Stimulated activated naive B cell treated with anti-CD40 and anti-IgM and Interleukin-4, amounts not matched to agents 10 μg/mL and 1 μg/mL and 100 μg/mL, for 72 hours (primary cell): ENCODE measurements around the gene SYTL1.
A peak's percentile ranks its signal among the peaks of the same experiment; 100 is the strongest.

Source experiments
- ATAC-seq, 2 donors: fragments of 150-1000 bp; cut with Tn5 transposase; replicated peaks; 2 replicates each; pipeline ENCODE4 v1.10.0; 2021; ENCODE audit warnings: moderate library complexity in 1 of 2
- DNase-seq: peaks from one replicate; pipeline ENCODE4 v3.0.0; 2021
- H3K27ac Mint-ChIP-seq: one replicate; pipeline ENCODE4 v1.8.0; 2022; ENCODE audit warnings: mild to moderate bottlenecking, mixed read lengths
- H3K27me3 Mint-ChIP-seq, 2 donors: one replicate each; pipeline ENCODE4 v1.8.0; 2022; ENCODE audit warnings: mixed read lengths in 2 of 2
- H3K36me3 Mint-ChIP-seq, 2 donors: one replicate each; pipeline ENCODE4 v1.8.0; 2022; ENCODE audit warnings: mixed read lengths in 2 of 2, mild to moderate bottlenecking in 1 of 2
- H3K4me1 Mint-ChIP-seq, 2 donors: one replicate each; pipeline ENCODE4 v1.8.0; 2022; ENCODE audit warnings: mixed read lengths in 2 of 2, mild to moderate bottlenecking in 1 of 2
- H3K4me3 Mint-ChIP-seq, 2 donors: one replicate each; pipeline ENCODE4 v1.8.0; 2022; ENCODE audit warnings: mild to moderate bottlenecking in 2 of 2, mixed read lengths in 2 of 2, moderate library complexity in 1 of 2
- H3K9me3 Mint-ChIP-seq, 2 donors: one replicate each; pipeline ENCODE4 v1.8.0; 2022; ENCODE audit warnings: mixed read lengths in 2 of 2, mild to moderate bottlenecking in 1 of 2

Gene SYTL1

DNA sequence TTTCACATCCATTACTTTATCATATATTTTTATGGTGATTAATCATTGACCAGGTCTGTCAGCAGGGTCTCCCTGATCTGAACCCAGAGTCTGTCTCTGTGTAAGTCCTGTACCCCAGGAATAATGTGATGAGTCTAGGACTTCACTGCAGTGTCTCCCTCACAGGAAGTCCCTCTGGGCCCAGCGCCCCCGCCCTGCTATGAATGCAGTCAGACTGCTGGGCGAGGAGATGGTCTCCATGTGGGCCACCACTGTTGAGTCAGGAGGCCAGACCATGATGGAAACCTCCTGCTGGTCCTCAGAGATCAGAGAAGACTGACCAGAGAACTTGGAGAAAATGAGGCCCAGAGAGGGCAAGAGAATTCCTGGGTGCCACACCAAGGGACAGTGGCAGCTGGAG, 10.4 kb upstream of the SYTL1 start:
- H3K36me3 Mint-ChIP-seq = peaks cover 46 to 60% of the 10 kb centered on the region in 2 donors
- no peak overlapping the region for H3K4me3 Mint-ChIP-seq
- H3K27ac Mint-ChIP-seq = no peak overlapping the region
- H3K4me1 Mint-ChIP-seq = peaks cover 30 to 54% of the 10 kb centered on the region in 2 donors
- no peaks in the 10 kb centered on the region for H3K9me3 Mint-ChIP-seq
- no peak for ATAC-seq
- no peaks in the 10 kb centered on the region for H3K27me3 Mint-ChIP-seq
- DNase-seq = no peak

DNA sequence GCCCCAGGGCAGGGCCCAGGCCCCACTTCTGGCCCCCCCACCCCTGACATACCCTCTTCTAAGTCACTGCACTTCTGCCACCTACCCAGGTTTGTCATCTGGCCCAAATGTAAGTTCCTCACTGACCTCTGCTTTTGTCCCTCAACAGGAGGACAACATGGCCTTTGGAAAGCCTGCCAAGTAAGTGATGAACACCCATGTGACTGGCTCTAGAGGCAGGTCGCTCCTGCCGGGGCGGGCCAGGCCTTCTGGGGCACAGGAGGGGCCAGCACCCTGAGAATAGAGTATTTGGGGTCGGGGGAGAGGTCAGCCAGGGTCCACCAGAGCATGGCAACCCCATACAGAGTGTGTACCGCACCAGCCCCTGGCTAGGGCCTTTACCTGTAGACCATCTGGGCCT, 9.9 kb upstream of the SYTL1 start:
- H3K9me3 Mint-ChIP-seq = no peaks in the 10 kb centered on the region
- no peak overlapping the region for H3K4me3 Mint-ChIP-seq
- no peak for ATAC-seq
- H3K4me1 Mint-ChIP-seq = peaks cover 30 to 50% of the 10 kb centered on the region in 2 donors
- H3K36me3 Mint-ChIP-seq = peaks cover 50 to 65% of the 10 kb centered on the region in 2 donors
- H3K27me3 Mint-ChIP-seq = no peaks in the 10 kb centered on the region
- H3K27ac Mint-ChIP-seq = peak overlapping the region; percentile 62
- DNase-seq = no peak

- no peaks in the 10 kb centered on the region for H3K9me3 Mint-ChIP-seq
- no peak for DNase-seq
- H3K4me3 Mint-ChIP-seq = no peak overlapping the region
- peaks cover 50 to 67% of the 10 kb centered on the region in 2 donors for H3K36me3 Mint-ChIP-seq
- peak overlapping the region; percentile 62 for H3K27ac Mint-ChIP-seq
- H3K4me1 Mint-ChIP-seq = peaks cover 30 to 47% of the 10 kb centered on the region in 2 donors
- H3K27me3 Mint-ChIP-seq = no peaks in the 10 kb centered on the region
- ATAC-seq = peak; percentile 84 to 91
Observed at GRCh38 chr1:27332536-27333281, 9.1 kb upstream of the SYTL1 start.

DNA sequence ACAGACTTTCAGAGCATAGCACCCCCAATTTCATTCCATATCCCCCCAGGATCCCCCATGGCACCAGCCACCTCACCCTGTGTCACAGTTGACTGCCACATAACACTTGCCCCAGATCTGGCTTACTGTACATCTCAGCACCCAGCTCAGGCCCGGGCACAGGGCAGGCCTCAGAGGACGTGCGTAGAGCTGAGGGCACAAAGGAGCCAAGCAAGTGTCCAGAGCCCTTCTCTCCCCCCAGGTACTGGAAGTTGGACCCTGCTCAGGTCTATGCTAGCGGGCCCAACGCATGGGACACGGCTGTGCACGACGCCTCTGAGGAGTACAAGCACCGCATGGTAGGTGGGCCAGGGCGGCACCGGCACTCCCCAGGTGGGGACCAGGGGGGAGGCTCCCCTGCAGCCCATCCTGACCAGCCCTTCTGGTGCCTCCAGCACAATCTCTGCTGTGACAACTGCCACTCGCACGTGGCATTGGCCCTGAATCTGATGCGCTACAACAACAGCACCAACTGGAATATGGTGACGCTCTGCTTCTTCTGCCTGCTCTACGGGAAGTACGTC, 8.0 kb upstream of the SYTL1 start:
- Mint-ChIP-seq H3K27ac (no peak overlapping the region), H3K27me3 (no peaks in the 10 kb centered on the region), H3K36me3 (peaks cover 50 to 64% of the 10 kb centered on the region in 2 donors), H3K9me3 (no peaks in the 10 kb centered on the region), H3K4me1 (peaks cover 22 to 37% of the 10 kb centered on the region in 2 donors), H3K4me3 (no peak overlapping the region)
- ATAC-seq = no peak
- DNase-seq = no peak

DNA sequence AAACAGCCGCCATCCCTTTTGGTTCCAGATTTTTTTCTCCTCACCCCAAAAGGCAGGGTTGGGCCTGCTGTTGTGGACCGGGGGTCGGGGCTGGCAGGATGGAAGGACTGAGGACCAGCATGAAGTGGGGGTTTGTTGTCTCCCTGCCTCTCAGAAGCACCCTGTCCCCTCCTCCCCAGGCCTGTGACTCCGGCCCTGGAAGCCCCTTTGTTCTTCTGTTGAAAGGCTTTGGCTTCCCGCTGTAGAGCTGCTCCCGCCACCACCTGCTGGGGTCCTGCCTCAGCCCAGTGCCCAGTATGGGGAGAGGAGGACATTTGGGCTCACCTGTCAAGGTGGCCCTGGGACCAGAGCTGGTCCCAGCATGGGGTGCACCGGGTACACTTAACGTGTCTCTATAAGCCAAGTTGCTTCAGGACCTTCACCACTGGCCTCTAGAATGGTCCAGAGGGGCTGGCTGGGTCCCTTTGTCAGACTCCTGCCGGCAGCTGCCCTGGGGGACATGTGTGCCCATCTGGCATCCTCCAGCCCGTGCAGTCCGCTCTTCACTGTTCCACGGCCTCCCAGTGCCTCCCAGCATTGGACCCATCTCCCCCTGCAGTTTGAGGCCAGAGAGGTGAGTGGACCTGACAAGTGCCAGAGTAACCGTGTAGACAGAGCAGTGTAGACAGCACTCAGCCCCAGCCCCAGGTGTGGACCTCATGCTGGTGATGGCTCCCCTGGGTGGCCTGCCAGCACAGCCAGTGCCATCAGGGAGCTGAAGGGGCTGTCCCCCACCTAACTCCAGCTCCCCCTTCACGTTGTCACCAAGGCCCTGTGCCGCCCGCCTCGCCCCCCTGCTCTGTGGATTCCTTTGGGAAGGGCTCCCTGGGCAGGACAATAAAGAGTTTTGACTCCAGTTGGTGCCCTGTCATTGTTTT, 6.1 kb upstream of the SYTL1 start:
- Mint-ChIP-seq H3K4me3 (no peak overlapping the region), H3K27me3 (no peaks in the 10 kb centered on the region), H3K36me3 (peaks cover 52 to 63% of the 10 kb centered on the region in 2 donors), H3K4me1 (peaks cover 29 to 46% of the 10 kb centered on the region in 2 donors), H3K27ac (peak overlapping the region; percentile 1), H3K9me3 (no peaks in the 10 kb centered on the region)
- no peak for DNase-seq
- ATAC-seq = no peak

DNA sequence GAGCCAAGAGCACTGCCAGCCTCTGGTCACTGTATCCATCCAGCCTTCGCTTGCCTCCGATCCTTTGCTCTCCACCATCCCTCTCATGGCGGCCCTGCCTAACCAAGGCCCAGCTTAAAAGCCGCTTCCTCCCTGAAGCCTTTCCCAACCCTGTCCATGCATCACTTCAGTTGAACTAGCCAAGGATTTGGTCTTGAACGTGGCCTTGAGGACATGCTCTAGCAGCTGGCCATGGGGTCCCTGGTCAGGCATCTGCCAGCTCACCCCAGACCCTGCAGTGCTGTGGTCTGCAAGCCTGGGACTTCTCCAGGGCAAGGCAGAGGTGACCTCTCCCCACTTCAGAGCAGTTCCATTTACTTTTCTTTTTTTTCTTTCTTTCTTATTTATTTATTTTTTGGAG, 5.1 kb upstream of the SYTL1 start:
- Mint-ChIP-seq H3K4me3 (no peak overlapping the region), H3K27me3 (no peaks in the 10 kb centered on the region), H3K36me3 (peaks cover 47 to 61% of the 10 kb centered on the region in 2 donors), H3K4me1 (peaks cover 33 to 52% of the 10 kb centered on the region in 2 donors), H3K27ac (peak overlapping the region; percentile 83), H3K9me3 (no peaks in the 10 kb centered on the region)
- ATAC-seq = no peak
- DNase-seq = no peak

DNA sequence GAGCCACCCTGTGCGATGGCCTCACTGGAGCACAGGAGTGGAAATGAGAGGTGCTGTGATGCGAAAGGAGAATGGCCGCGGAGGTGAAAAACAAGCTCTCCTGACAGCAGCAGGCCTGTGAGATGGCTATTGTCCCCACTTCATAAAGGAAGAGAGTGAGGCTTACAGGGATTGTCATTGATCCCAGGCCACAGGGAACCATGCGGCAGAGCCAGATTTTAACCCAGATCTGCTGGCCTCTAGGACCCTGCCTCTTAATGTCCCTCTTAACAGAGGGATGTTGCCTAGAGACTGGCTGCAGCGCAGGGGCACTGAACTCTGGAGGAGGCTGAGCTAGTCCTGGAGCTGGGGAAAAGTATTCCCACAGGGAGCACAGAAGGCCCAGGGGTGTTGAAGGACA, 3.1 kb upstream of the SYTL1 start:
- Mint-ChIP-seq H3K27me3 (no peaks in the 10 kb centered on the region), H3K36me3 (peaks cover 31 to 41% of the 10 kb centered on the region in 2 donors), H3K4me1 (peaks cover 37 to 52% of the 10 kb centered on the region in 2 donors), H3K27ac (peak overlapping the region; percentile 89), H3K9me3 (no peaks in the 10 kb centered on the region), H3K4me3 (no peak overlapping the region)
- DNase-seq (no peak), ATAC-seq (no peak)

DNA sequence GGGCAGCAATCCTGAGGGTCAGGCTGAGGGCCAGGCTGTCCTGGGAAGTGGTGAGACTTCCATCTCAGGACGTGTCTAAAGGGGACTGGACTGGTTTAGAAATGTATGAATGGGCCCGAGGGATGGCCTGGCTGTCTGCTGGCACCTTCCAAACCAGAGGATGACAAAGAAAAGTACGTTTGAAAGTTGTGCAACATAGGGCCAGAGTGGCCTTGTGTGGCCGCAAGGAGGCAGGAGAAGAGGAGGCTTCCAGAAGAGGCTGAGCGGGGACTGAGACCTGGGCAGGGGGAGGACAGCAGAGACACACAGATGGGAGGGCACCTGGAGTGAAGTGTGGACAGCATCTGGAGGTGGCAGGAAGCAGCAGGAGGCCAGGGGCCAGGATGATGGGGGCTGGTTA, 2.6 kb upstream of the SYTL1 start:
- Mint-ChIP-seq H3K36me3 (peaks cover 27 to 37% of the 10 kb centered on the region in 2 donors), H3K9me3 (no peaks in the 10 kb centered on the region), H3K4me3 (no peak overlapping the region), H3K4me1 (peaks cover 39 to 56% of the 10 kb centered on the region in 2 donors), H3K27me3 (no peaks in the 10 kb centered on the region), H3K27ac (peak overlapping the region; percentile 89)
- no peak for ATAC-seq
- DNase-seq = no peak

DNA sequence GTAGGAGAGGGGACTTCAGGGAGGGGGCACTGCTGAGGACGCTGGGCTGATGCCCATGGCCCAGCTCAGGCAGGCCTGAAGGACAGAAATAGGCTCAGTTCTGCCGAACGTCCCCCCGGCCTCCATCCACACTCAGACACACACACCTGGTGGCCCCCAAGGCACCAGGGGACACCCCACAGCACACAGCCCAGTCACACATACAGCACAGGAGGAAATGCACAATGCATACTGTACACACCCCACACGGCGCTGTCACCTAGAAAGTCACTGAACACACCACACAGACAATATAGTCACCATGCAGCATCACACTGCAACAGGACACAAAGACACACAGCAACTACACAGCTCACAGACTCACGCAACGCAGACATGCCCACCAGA, 562 bp downstream of the SYTL1 start:
- peaks cover 16 to 27% of the 10 kb centered on the region in 2 donors for H3K36me3 Mint-ChIP-seq
- peaks cover 48 to 75% of the 10 kb centered on the region in 2 donors for H3K4me1 Mint-ChIP-seq
- no peak for DNase-seq

DNA sequence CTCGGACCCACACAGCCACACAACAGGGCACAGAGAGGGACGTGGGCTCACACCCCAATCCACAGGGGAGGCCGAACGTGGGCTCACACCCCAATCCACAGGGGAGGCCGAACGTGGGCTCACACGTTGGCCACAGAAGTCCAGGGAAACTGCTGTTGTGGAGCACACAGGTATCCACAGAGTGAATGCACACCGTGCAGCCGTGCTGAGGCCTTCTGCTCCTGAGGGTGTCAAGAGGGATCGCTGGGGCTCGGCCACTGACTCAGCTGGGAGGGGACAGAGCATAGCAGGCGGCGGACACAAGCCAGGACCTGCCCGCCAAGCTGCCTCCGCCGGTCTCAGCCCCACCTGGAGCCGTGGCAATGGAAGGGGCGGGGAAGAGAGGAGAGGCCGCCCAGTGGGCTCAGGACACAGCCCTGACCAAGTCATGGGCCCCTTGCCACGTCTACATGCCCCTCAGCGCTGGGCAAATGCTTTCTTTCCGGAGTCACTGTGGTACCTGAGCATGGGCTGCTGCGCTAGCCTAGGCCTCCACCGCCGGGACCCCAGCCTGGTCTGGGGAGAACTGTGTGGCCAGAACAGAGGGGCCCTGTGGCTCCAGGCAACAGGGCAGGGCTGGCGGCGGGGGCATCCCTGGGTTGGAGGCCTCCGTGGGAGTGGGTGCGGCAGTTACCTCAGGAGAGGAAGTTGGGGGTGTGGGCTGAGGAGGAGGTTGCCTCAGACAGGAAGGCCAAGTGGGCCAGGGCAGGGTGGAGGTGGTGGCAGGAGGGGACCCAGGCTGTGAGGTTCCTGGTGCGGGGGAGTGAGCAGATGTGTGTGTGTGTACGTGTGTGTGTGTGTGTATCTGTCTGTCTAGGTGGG, 1.2 kb downstream of the SYTL1 start:
- no peaks in the 10 kb centered on the region for H3K9me3 Mint-ChIP-seq
- peaks cover 52 to 82% of the 10 kb centered on the region in 2 donors for H3K4me1 Mint-ChIP-seq
- DNase-seq = peak; percentile 55
- peak; percentile 33 to 51 for ATAC-seq
- H3K27ac Mint-ChIP-seq = peak overlapping the region; percentile 96
- peak overlapping the region; percentile 86 to 89 for H3K4me3 Mint-ChIP-seq
- no peaks in the 10 kb centered on the region for H3K27me3 Mint-ChIP-seq
- peaks cover 20 to 31% of the 10 kb centered on the region in 2 donors for H3K36me3 Mint-ChIP-seq

More for the DNA sequence above, 562 bp downstream of the SYTL1 start:
- Mint-ChIP-seq H3K27me3 (no peaks in the 10 kb centered on the region), H3K27ac (peak overlapping the region; percentile 96), H3K4me3 (peak overlapping the region; percentile 86 to 89), H3K9me3 (no peaks in the 10 kb centered on the region)
- peak; percentile 49 to 50 for ATAC-seq

GRCh38 chr1:27343639-27344025, 1.8 kb downstream of the SYTL1 start:
- no peaks in the 10 kb centered on the region for H3K27me3 Mint-ChIP-seq
- peak overlapping the region; percentile 86 to 89 for H3K4me3 Mint-ChIP-seq
- peaks cover 14 to 29% of the 10 kb centered on the region in 2 donors for H3K36me3 Mint-ChIP-seq
- peak overlapping the region; percentile 96 for H3K27ac Mint-ChIP-seq
- peaks cover 52 to 83% of the 10 kb centered on the region in 2 donors for H3K4me1 Mint-ChIP-seq
- DNase-seq = no peak
- ATAC-seq = no peak
- H3K9me3 Mint-ChIP-seq = no peaks in the 10 kb centered on the region

DNA sequence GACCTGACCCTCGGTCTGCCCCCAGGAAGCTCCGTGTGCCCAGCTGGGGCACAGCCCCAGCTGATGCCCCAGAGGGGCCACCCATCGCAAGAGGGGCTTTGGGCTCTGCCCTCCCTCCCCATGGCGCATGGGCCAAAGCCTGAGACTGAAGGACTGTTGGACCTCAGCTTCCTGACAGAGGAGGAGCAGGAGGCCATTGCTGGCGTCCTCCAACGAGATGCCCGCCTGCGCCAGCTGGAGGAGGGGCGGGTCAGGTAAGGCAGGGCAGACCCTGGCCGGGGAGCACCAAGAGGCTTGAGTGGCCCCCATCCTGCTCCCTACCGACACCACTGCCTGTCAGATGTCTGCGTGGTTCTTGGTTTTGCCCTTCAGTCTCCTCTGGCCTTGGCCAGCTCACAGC, 3.5 kb downstream of the SYTL1 start:
- ATAC-seq = no peak
- H3K27ac Mint-ChIP-seq = no peak overlapping the region
- H3K4me3 Mint-ChIP-seq = no peak overlapping the region
- H3K4me1 Mint-ChIP-seq = peaks cover 43 to 73% of the 10 kb centered on the region in 2 donors
- no peaks in the 10 kb centered on the region for H3K9me3 Mint-ChIP-seq
- peaks cover 9 to 17% of the 10 kb centered on the region in 2 donors for H3K36me3 Mint-ChIP-seq
- no peaks in the 10 kb centered on the region for H3K27me3 Mint-ChIP-seq
- no peak for DNase-seq

GRCh38 chr1:27346357-27346756, 4.5 kb downstream of the SYTL1 start:
- H3K36me3 Mint-ChIP-seq = peaks cover 9 to 17% of the 10 kb centered on the region in 2 donors
- H3K9me3 Mint-ChIP-seq = no peaks in the 10 kb centered on the region
- no peaks in the 10 kb centered on the region for H3K27me3 Mint-ChIP-seq
- ATAC-seq = no peak
- peaks cover 38 to 62% of the 10 kb centered on the region in 2 donors for H3K4me1 Mint-ChIP-seq
- no peak overlapping the region for H3K27ac Mint-ChIP-seq
- no peak for DNase-seq
- H3K4me3 Mint-ChIP-seq = no peak overlapping the region
